Ovary (tissue), 3 donors: ENCODE data around the gene ZNF385A.

ENCODE experiments used
- EP300 ChIP-seq: sonication (generic); formaldehyde crosslinking; IDR thresholded peaks from one replicate; pipeline ENCODE4 v1.6.1; 2017; ENCODE audit warnings: antibody characterized with exemption
- POLR2A ChIP-seq: fragments of 450-650 bp; IDR thresholded peaks from one replicate; pipeline ENCODE4 v1.6.1; 2017; ENCODE audit warnings: antibody characterized with exemption, mild to moderate bottlenecking, moderate library complexity
- TF ChIP-seq, protein P1 (sequence below), 3 donors: fragments of 450-650 bp in 2 of 3; fragments of 200-600 bp in 1 of 3; IDR thresholded peaks; one replicate each; pipeline versions ENCODE4 v1.5.1 to v1.8.0; 2016 to 2022; ENCODE audit warnings: antibody characterized with exemption in 3 of 3, mild to moderate bottlenecking in 1 of 3
- donor health status: DM: no; HTN: no; CAD: no.

- TF ChIP-seq EP300 (no peak), POLR2A (no peak)
- TF ChIP-seq, protein P1, sequence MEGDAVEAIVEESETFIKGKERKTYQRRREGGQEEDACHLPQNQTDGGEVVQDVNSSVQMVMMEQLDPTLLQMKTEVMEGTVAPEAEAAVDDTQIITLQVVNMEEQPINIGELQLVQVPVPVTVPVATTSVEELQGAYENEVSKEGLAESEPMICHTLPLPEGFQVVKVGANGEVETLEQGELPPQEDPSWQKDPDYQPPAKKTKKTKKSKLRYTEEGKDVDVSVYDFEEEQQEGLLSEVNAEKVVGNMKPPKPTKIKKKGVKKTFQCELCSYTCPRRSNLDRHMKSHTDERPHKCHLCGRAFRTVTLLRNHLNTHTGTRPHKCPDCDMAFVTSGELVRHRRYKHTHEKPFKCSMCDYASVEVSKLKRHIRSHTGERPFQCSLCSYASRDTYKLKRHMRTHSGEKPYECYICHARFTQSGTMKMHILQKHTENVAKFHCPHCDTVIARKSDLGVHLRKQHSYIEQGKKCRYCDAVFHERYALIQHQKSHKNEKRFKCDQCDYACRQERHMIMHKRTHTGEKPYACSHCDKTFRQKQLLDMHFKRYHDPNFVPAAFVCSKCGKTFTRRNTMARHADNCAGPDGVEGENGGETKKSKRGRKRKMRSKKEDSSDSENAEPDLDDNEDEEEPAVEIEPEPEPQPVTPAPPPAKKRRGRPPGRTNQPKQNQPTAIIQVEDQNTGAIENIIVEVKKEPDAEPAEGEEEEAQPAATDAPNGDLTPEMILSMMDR (IDR thresholded peaks at IDR 0.05): no peak
Measured at GRCh38 chr12:54412786-54413185, 28.3 kb upstream of the ZNF385A start.
